ENCODE data around the gene ACCS. TPM values are rescaled to one million over a fixed set of nuclear protein-coding genes. Genes with fewer than 3 reads are reported as not detected.
A peak's percentile ranks its signal among the peaks of the same experiment; 100 is the strongest.

ACCS gene
- total and polyA plus RNA-seq, 9 of the 15 experiments (the other 6 are each of a cell fraction or from before 2014, with no cell fraction given): 4.2 to 25.9 (median 16.3) TPM

GRCh38 chr11:44037658-44037998 is 28.4 kb upstream of the ACCS start:
- ATAC-seq (peak; percentile 24), FAIRE-seq (no peak), DNase-seq (ENCODE audit: extremely low read depth in 1 of 4, low spot score in 3 of 4) (no peak)
- TF ChIP-seq, protein P1, sequence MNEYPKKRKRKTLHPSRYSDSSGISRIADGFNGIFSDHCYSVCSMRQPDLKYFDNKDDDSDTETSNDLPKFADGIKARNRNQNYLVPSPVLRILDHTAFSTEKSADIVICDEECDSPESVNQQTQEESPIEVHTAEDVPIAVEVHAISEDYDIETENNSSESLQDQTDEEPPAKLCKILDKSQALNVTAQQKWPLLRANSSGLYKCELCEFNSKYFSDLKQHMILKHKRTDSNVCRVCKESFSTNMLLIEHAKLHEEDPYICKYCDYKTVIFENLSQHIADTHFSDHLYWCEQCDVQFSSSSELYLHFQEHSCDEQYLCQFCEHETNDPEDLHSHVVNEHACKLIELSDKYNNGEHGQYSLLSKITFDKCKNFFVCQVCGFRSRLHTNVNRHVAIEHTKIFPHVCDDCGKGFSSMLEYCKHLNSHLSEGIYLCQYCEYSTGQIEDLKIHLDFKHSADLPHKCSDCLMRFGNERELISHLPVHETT (CRISPR knock-in tag; conservative IDR thresholded peaks at IDR 0.05 in 1 of 2, IDR thresholded peaks at IDR 0.05 in 1 of 2): no peak
- TF ChIP-seq POLR3G (IDR thresholded peaks at IDR 0.05; ENCODE audit: extremely low read depth, insufficient read length, insufficient replicate concordance) (no peak), NCOR1 (IDR thresholded peaks at IDR 0.05) (no peak), GABPB2 (CRISPR knock-in tag; conservative IDR thresholded peaks at IDR 0.05) (no peak), SMAD3 (CRISPR knock-in tag; conservative IDR thresholded peaks at IDR 0.05) (no peak), OTX1 (CRISPR knock-in tag; IDR thresholded peaks at IDR 0.05) (no peak), KAT7 (CRISPR knock-in tag; IDR thresholded peaks at IDR 0.05; ENCODE audit: borderline replicate concordance) (no peak), RHOXF2B (CRISPR knock-in tag; conservative IDR thresholded peaks at IDR 0.05) (no peak)
- POLR2A ChIA-PET: interaction anchor here (1.0 to 1.4 kb wide), 4 partner anchors 19 to 148 kb away, joined by 3 to 4 read pairs (median 4); no protein-coding TSS in a partner anchor
- no peaks in the 10 kb centered on the region for H3K9me1 ChIP-seq (ENCODE audit: control insufficient read depth, insufficient read depth, low read length)
- no peak overlapping the region for H3K27ac ChIP-seq (ENCODE audit: extremely low read depth, low read depth, low read length)
- no peak overlapping the region for H3K4me2 ChIP-seq (ENCODE audit: insufficient read depth, low read length)
- no peaks in the 10 kb centered on the region for H4K20me1 ChIP-seq (replicated peaks; ENCODE audit: control insufficient read depth, insufficient read depth, low read length)
- H3K36me3 ChIP-seq (ENCODE audit: control insufficient read depth, insufficient read depth, low read length): no peaks in the 10 kb centered on the region
- no peak overlapping the region for H2AFZ ChIP-seq (ENCODE audit: low read depth, low read length)
- in situ Hi-C loops (cut with MboI): loop anchor here (5.0 kb wide), 1 partner anchor 90 kb away; no protein-coding TSS in a partner anchor
- H3K4me1 ChIP-seq (replicated peaks in 1 of 2; ENCODE audit: control insufficient read depth in 2 of 2, insufficient read depth in 2 of 2, low read length in 2 of 2): peaks cover 0 to 2% of the 10 kb centered on the region in 2 experiments; a peak in 2 of 5 replicates
- no TSS peak for BruUV-seq (replicated peaks)
- H3K27me3 ChIP-seq (ENCODE audit: control insufficient read depth in 2 of 2, insufficient read depth in 2 of 2, low read length in 2 of 2): peaks cover under 1 to 12% of the 10 kb centered on the region in 2 experiments; a peak in 2 of 5 replicates
- no peaks in the 10 kb centered on the region for H3K79me2 ChIP-seq (ENCODE audit: control insufficient read depth, insufficient read depth, low read length)
- CTCF ChIA-PET (ENCODE audit: low intra/inter-chr PET ratio): interaction anchor here (2.1 kb wide), 1 partner anchor 148 kb away, joined by 12 read pairs; no protein-coding TSS in a partner anchor
- intact Hi-C loops (cut with micrococcal nuclease): loop anchor here (1.0 kb wide), 3 partner anchors 93 to 212 kb away; no protein-coding TSS in a partner anchor
- WGBS (ENCODE audit: insufficient coverage, low coverage, missing lambda C conversion rate): 36% methylated on average over 2 of the region's 2 CpGs
- no peak overlapping the region for H3K4me3 ChIP-seq
- no peaks in the 10 kb centered on the region for H3K9me3 ChIP-seq (replicated peaks; ENCODE audit: control insufficient read depth, insufficient read depth, low read depth, low read length)
- no peak overlapping the region for H3K9ac ChIP-seq (ENCODE audit: insufficient read depth in 1 of 2, low read depth in 2 of 2, low read length in 2 of 2)
